Mucosa of descending colon (tissue), 3 donors: ENCODE results near the gene FRS3. TPM values are rescaled to one million over a fixed set of nuclear protein-coding genes. Genes with fewer than 3 reads are reported as not detected.

Experiments used
- ATAC-seq: fragments of 200-7000 bp; cut with Tn5 transposase; one replicate; pipeline ENCODE4 v1.9.1; 2020; ENCODE audit warnings: mild to moderate bottlenecking, moderate library complexity
- DNase-seq, 3 donors: peaks; one replicate each; pipeline ENCODE4 v3.0.0-alpha.2; 2020
- H3K36me3 ChIP-seq: fragments of 200-600 bp; one replicate; pipeline ENCODE4 v1.8.0; 2021; ENCODE audit warnings: low read depth, mild to moderate bottlenecking
- H3K4me1 ChIP-seq: fragments of 200-600 bp; one replicate; pipeline ENCODE4 v1.8.0; 2021; ENCODE audit warnings: low read depth, mild to moderate bottlenecking
- H3K4me3 ChIP-seq: fragments of 200-600 bp; one replicate; pipeline ENCODE4 v1.8.0; 2021; ENCODE audit warnings: mild to moderate bottlenecking
- H3K9me3 ChIP-seq: fragments of 200-600 bp; one replicate; pipeline ENCODE4 v1.8.0; 2021; ENCODE audit warnings: mild to moderate bottlenecking
- intact Hi-C, 2 donors: fragments of 100-400 bp; cut with DNase I in 1 of 2; cut with micrococcal nuclease in 1 of 2; formaldehyde crosslinking; loops; one replicate each; pipeline versions ENCODE4 v1.11.0 to v1.11.1; 2022; cut with DNase I, micrococcal nuclease
- total RNA-seq, 3 donors: library from RNA; stranded (reverse); fragmentation: NEBNext Ultra II Directional in 2 of 3; extraction: Animal tissue kit (Norgen Biotek cat#: 25700) in 2 of 3; gene quantifications; one replicate each; pipeline versions ENCODE4 v1.2.1 to v1.2.4, GENCODE V29; 2021 to 2023
- TF ChIP-seq, protein P1 (sequence below): fragments of 200-600 bp; IDR thresholded peaks from one replicate; pipeline ENCODE4 v1.8.0; 2022; ENCODE audit warnings: antibody characterized with exemption, mild to moderate bottlenecking
- donor health status: DM: no; HTN: no; CAD: no; lungs with moderate emphysema.
- donor health status: DM: no; HTN: no; CAD: no.
- donor health status: DM: no; HTN: yes; CAD: no.

Gene FRS3
- total RNA-seq, 3 donors from 2014 or later: 3.6 to 7.9 (median 4.6) TPM

DNA sequence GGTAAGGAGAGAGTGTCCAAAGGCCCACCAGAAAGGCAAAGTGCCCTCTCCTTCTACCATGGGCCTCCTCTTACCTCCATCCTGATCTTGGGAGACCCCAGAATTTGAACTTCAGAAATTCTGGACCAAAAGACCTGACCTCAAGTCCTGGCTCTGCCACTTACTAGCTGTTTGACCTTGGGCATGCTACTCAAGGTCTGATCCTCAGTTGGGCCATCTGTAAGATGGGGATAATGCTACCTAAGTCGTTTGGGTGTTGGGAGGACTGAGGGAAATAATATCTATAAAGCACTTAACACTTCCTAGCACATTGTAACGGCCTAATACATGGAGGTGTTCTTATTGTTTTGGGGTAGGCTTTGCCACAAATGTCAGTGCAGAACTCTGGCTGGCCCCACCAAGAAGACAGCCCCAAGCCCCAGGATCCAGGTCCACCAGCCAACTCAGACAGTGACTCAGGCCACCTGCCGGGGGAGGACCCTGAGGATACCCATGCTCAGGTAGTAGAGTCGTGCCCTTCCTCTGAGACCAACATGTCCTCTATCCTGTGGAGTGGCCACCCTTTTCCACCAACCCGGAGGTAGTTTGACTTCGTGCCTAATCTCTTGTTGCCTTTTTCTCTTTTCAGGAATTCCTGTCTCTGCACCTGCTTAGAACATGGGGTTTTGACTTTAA lies 3.5 kb upstream of the FRS3 start:
- TF ChIP-seq, protein P1, sequence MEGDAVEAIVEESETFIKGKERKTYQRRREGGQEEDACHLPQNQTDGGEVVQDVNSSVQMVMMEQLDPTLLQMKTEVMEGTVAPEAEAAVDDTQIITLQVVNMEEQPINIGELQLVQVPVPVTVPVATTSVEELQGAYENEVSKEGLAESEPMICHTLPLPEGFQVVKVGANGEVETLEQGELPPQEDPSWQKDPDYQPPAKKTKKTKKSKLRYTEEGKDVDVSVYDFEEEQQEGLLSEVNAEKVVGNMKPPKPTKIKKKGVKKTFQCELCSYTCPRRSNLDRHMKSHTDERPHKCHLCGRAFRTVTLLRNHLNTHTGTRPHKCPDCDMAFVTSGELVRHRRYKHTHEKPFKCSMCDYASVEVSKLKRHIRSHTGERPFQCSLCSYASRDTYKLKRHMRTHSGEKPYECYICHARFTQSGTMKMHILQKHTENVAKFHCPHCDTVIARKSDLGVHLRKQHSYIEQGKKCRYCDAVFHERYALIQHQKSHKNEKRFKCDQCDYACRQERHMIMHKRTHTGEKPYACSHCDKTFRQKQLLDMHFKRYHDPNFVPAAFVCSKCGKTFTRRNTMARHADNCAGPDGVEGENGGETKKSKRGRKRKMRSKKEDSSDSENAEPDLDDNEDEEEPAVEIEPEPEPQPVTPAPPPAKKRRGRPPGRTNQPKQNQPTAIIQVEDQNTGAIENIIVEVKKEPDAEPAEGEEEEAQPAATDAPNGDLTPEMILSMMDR: no peak
- no peaks in the 10 kb centered on the region for H3K9me3 ChIP-seq
- no peaks in the 10 kb centered on the region for H3K36me3 ChIP-seq
- H3K4me3 ChIP-seq: no peak overlapping the region
- intact Hi-C loops: loop anchor here in 1 of 2 donors (10.0 kb wide), 1 partner anchor 262 kb away; no protein-coding TSS in a partner anchor
- DNase-seq (no peak), ATAC-seq (no peak)
- peaks cover 30% of the 10 kb centered on the region for H3K4me1 ChIP-seq

DNA sequence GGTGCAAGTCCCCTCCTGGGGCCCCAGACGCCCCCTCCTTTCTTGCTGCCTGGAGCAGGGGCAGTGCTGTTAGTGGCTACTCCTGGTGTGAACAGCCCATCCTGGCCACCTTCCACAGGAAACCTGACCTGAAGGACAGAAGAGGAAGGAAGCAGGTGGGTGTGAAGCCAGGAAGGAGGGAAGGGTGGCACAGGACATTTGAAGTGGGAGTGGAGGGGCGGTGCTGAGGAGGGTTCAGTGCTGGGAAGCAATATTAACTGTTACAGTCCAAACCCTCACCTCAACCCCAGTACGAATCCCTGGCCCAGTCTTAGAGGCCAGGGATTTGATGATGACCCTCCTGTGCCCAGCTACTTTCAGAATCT lies 1.6 kb upstream of the FRS3 start:
- DNase-seq (peak in 2 of 3 donors; percentile 57 to 65), ATAC-seq (peak; percentile 30)
- intact Hi-C loops: loop anchor here in 1 of 2 donors (10.0 kb wide), 1 partner anchor 263 kb away; no protein-coding TSS in a partner anchor
- TF ChIP-seq, protein P1: no peak
- Histone ChIP-seq H3K9me3 (no peaks in the 10 kb centered on the region), H3K4me3 (no peak overlapping the region), H3K4me1 (peaks cover 29% of the 10 kb centered on the region), H3K36me3 (no peaks in the 10 kb centered on the region)

DNA sequence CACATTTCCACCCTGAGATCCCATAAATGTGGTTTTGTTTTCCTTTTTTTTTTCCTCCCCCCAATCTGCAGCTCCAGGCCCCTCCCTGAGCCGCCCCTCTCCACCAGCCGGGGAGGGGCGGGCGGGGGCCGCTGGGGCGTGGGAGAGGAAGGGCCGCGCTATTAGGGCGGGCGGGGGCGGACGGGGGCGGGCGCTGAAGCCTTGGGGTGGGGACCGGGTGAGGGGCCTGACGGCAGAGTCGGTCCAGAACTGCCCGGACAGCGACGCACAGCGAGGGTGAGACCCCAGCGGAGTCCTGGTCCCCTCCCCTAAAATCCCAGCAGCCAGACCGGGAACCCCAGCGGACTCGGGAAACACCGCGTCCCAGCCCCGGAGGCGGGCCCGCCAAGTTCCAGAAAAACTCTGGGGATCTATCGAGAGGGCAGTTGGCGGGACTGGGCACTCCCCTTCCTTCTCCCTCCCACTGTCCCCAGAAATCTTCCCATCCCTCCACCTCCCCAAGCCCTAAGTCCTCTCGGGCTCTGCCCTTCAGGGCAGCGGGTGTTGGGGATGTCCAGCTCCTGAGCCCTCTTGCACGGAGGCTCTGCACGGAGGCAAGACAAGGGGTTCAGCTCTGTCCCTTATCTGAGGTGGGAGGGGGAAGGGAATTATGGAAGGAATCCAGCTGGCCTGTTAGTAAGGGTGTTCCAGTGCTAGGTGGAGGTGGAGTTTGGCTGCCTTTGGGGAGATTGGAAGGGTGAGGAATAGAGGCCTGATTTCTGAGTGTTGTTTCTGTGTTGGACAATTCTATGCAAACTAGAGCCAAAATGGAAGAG lies 1.1 kb upstream of the FRS3 start, which contains the start of gene PRICKLE4:
PRICKLE4 (plus strand) TSS at position 232 of the 815 bp plus-strand sequence. CDS start 2,692 bp downstream, outside the sequence.
- ATAC-seq (peak; percentile 43), DNase-seq (peak; percentile 69 to 75 (median 71))
- Histone ChIP-seq H3K4me3 (peak within 1 kb of the TSS; percentile 50), H3K36me3 (no peaks in the 10 kb centered on the region), H3K4me1 (peaks cover 24% of the 10 kb centered on the region), H3K9me3 (no peaks in the 10 kb centered on the region)
- intact Hi-C loops: loop anchor here in 1 of 2 donors (10.0 kb wide), 1 partner anchor 264 kb away; no protein-coding TSS in a partner anchor
- TF ChIP-seq, protein P1: no peak

DNA sequence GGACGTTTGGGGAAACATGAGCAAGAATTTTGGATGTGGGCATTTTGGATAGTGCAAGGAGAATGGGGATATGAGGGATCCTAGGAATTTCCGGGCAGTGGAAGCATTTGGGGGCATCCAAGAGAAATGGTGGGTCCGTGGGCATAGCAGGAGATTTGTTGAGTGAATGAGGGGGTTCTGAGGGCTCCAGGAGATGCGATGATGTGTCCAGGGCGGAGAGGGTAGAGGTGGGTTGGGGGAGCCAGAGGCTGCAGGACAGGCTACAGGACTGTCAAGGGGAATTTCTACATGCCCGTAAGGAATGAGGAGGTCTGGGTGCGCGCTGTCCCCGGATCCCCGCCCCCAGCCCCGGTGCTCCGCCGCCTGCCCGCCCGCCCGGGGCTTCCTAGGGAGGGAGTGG lies 364 bp downstream of the FRS3 start:
- TF ChIP-seq, protein P1: no peak
- no peaks in the 10 kb centered on the region for H3K36me3 ChIP-seq
- H3K4me3 ChIP-seq: peak overlapping the region; percentile 50
- ATAC-seq: no peak
- intact Hi-C loops: no loop called here
- peaks cover 22% of the 10 kb centered on the region for H3K4me1 ChIP-seq
- no peaks in the 10 kb centered on the region for H3K9me3 ChIP-seq
- no peak for DNase-seq

DNA sequence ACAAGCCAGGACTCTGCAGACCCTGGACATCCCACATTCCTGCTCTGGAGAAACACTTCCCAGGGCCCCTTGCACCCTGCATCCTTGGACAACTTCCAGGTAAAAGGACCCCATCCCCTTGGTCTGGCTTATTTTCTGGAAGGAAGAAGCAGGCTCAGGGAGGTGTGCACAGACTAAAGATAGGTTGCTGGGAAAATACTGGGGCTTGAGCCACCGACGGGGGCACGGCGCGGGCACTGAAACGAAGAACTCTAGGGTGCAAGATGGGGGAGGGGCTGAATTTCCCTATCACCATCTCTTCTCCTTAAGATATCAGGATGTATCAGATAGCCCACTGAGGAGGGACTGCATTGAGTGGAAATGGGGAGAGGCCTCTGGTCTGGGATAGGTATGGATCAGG lies 805 bp downstream of the FRS3 start:
- H3K9me3 ChIP-seq: no peaks in the 10 kb centered on the region
- H3K36me3 ChIP-seq: no peaks in the 10 kb centered on the region
- ATAC-seq (no peak), DNase-seq (peak in 1 of 3 donors; percentile 37)
- intact Hi-C loops: no loop called here
- TF ChIP-seq, protein P1: no peak
- H3K4me3 ChIP-seq: no peak overlapping the region
- H3K4me1 ChIP-seq: peaks cover 22% of the 10 kb centered on the region
